HG03520 (cell line): ENCODE data around the gene SLC39A11.

Experiments
- ATAC-seq: cut with Tn5 transposase; IDR thresholded peaks from one replicate; pipeline ENCODE4 v1.9.1; 2021; ENCODE audit warnings: mild to moderate bottlenecking, moderate library complexity; ENCODE audit not compliant: unreplicated experiment

Gene SLC39A11

DNA sequence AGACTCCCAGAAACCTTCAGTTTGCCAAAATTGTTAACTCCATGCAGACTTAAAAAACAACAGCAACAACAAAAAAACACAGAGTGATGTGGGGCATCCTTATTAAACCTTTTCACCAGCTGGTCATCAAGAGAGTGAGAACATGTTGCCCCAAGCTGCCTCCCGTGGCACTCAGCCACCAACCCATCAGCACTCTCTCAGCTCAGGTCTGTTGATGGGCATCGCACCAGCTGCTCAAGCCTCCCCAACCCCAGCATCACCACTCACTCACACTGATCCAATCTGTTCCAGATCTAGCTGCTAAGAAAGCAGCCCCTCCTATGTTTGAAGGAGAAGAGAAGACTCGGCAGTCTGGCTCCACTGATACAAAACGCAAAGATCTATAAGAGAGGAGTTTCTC lies 46.8 kb downstream of the SLC39A11 start:
- no peak for ATAC-seq

DNA sequence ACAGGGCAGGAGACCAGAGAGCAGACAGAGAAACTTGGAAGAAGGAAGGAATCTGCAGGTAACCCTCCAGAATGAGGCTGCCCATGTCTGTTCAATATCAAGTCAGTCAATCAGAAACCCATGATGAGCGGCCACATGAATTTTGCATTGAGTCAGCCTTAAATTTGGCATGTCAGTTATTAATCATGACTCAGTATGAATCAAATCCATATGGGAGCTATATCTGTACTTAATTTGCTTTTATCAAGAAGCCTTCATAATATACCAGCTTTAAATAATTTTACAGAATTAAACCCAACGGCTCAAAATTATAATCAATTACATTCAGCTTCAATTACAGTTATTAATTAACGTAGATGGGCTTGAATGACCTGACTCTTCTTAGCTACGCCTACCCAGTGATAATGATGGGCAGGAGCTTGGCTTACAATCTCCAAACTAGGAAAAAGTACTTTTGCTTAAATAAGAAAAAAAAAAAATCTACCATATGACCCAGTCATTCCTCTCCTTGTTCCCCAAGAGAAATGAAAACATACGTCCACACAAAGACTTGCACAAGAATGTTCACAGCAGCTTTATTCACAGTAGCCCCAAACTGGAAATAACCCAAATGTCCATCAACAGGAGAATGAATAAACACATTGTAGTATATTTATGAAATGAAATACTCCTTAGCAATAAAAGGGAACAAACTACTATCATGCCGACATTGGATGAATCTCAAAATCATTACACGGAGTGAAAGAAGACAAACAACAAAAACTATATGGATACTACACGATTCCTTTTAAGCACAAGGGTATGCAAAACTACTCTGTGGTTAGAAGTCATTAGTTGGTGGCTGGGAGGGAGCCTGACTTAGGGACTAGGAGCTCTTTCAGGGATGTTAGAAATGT lies 48.6 kb downstream of the SLC39A11 start:
- no peak for ATAC-seq

DNA sequence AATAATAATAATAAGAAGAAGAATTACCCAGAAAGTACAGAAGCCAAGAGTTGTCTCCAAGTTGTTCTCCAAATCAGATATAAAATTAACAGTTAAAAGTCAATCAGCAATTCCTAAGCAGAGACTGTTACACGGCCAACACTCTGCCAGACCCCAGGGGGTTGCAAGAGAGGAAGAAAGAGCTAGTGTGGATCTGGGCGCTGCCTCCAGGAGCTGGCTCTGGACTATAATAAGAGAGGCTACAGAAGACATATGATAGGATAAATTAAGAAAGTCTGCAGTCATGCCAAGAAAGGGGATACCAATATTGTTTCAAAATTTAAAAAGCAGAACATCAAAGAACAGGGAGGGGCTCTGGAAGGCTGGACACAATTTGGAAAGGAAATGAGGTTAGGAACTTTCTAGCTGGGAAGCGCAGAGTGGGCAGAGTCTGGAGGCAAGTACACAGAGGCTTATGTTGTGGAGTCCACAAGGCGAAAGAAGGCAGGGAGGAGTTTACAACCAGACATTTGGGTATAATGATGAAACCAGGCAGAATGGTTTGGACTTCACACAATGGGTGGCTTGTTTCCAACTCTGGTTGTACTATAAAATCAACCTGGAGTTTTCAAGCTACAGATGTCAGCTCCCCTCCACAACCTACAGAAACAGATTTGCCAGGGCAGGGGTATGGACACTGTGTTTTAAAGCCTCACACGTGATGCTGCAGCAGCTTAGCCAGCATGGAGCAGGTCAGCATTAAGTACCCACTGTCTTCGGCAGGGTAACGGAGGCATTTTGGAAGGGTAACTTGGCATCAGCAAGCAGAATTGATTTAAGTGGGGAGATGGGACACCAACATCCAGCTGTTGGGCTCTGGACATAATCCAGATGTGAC lies 49.4 kb downstream of the SLC39A11 start:
- ATAC-seq = no peak

DNA sequence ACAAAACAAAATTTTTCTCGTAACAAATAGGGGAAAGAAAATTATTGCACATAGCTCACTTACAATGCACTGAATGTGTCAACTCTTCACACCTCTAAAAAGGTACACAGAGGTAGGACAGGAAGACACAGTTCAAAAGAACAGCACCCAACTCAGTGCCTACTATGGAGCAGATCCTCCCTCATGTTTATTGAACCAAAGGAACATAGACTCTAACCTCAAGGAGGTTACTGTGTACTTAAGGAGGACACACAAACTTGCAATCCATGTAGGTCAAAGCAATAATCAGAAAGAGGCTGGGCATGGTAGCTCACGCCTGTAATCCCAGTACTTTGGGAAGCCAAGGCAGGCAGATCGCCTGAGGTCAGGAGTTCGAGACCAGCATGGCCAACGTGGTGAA lies 50.3 kb downstream of the SLC39A11 start:
- ATAC-seq = no peak

DNA sequence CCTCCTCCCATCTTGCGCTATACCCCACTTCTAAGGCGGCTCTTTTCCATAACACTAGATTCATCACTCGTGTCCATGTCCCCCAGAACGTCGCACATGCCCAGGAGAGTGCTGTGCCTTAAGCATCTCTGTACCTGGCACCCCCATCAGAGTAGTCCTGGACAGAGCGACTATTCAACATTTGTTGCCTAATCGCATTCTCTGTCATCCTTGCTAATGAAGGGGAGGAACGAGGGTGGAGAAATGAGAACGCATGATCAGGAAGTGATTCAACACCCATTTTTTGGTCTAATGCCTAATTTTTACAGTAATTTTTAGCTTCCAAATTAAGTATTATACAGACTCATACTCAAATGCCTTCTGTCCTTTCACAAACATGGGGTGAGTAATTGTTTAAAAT lies 53.2 kb downstream of the SLC39A11 start:
- no peak for ATAC-seq

DNA sequence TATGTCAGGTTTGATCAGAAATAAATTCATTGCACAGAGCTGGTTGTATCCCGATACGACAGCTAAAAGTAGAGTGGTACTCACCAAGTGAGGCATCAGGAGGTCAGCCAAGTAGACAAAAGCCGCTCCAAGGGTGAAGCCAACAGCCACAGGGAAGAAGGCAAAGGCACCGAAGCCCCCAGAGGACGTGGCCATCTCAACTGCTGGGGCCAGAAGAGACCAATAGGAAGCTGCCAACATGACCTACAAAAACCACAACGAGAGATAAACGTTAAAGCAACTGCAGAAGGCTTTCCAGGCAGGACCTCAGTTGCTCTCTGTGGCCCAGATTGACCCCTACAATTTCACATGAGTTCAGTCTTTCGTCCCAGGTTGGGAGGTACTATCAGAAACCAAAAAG lies 61.0 kb downstream of the SLC39A11 start:
- no peak for ATAC-seq

DNA sequence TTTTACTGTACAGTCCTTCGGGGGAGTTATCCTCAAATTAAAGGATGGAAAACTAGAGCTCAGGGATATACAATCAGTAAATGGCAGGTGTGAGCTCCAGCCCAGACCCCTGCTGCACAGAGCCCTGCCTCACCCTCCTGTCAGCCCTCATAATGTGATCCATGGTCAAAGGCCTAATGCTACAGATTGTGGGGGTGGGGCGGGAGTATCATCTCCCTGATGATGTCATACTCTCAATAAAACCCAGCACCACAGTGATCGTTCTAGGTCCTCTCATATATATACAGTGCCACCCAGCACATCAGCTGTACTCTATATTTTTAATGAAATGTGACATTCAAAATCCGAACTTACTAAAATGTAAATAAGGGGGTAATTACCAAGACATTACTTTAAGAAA lies 61.5 kb downstream of the SLC39A11 start:
- no peak for ATAC-seq

DNA sequence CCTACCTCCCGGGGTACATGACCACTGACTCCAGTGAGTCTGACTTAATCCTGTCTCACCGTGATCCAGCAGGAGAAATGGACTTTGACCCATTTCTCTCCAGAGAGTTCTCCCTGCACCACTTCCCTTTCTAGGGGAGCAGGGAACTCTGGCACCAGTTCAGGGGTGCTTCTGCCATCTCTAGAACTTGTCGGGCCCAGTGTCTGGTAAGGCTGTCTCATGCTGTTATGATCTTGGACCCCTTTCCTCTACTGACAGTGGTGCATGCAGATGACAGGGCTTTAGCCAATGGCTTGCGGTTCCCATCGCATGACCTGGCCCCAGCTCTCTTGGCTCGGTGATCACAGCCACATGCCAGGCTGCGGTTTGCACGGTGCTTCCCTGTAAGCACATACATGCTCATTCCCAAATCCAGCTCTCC lies 62.0 kb downstream of the SLC39A11 start:
- no peak for ATAC-seq

DNA sequence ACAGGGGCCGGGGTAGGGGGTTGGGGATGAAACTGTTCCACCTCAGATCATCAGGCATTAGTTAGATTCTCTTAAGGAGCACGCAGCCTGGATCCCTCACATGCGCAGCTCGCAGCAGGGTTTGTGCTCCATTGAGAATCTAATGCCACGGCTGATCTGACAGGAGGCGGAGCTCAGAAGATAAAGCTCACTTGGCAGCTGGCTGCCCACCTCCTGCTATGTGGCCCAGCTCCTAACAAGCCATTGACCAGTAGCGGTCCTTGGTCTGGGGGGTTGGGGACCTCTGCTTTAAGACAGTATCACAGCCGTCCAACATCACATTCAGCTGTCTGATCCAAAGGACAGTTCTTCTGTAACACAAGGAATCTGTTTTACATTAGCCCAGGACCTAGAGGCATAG lies 62.5 kb downstream of the SLC39A11 start:
- no peak for ATAC-seq

DNA sequence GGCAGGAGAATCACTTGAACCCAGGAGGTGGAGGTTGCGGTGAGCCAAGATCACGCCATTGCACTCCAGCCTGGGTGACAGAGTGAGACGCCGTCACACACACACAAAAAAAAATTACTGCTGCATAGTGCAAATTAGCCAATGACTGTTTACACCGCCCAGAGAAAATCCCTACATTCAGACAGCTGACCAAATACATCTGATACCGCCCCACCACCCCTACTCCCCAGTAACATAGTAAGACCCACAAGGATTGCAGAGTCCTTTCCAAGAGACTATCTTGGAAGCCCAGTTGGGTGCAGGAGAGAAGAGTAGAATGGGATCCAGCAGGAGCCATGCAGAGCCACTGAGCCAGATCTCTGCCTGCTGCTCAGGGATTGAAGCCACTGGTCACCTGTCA lies 63.5 kb downstream of the SLC39A11 start:
- no peak for ATAC-seq

DNA sequence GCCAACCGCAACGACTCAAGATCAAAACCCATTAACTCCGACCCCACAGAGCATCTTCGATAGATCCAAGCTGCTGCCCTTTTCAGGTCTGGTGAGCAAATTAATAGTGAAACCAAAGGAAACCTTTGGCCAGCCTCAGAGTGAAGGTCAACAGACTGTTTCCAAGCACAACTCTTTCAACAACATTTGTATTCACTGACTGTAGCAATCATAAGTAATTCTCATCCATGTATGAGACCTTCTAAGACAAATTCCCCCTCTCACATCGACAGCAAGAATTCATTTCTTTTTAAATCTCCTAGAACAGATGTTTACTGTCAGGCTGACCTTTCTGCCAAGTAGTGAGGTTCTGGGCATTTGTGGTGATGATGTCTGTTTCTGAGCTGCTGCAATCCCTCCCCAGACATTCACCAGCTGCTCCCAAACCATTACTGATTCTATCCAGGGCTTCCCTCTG lies 64.2 kb downstream of the SLC39A11 start:
- ATAC-seq = no peak

DNA sequence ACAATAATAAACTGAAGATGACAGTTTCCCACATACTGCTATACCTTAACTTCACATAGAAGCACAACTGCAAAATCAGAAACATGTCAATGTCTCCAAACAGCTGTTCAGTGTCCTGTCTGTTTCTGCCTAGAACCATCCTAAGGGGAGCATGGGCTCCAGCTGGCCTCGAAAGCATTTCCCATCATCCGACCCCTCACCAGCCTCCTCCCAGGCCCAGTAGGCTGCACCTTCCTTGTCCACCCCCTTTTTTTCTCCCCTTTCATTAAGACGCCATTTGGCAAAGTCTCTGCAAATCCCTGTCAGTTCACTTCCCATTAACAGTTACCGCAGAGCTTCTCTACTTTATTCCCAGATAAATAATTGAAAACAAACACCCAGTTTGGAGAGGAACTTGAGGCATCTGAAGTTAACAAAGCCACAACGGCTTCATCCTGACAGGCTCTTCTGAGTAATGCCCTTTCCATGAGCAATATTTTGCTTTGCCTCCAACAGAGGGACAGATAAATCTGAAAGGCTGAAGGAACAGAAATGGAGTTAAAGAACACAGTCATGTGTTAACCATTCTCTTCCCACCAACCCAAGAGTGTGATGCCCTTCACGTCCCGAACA lies 65.3 kb downstream of the SLC39A11 start:
- no peak for ATAC-seq

DNA sequence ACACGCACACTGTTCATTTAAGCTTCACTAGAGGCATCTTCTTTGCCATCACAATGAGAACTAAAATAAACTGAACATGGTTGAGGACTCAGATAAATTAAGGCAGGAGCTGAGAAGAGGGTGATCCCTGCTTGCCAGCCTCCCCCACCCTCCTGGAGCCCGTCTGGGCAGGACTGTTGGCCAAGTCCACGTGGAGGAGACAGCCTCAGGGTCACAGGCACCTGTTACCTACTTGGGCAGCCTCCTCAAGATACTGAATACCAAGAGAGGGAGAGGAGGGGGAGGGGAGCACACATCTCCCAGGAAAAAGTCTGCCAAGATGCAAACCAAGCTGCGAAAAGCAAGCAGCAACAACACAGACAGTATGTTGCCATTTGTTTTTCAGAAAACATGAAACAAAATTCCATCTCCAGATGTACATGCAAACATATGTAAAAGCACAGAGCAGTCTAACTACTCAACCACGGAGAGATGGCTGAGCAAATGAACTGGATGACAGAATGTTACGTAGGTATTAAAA lies 67.4 kb downstream of the SLC39A11 start:
- ATAC-seq = no peak

DNA sequence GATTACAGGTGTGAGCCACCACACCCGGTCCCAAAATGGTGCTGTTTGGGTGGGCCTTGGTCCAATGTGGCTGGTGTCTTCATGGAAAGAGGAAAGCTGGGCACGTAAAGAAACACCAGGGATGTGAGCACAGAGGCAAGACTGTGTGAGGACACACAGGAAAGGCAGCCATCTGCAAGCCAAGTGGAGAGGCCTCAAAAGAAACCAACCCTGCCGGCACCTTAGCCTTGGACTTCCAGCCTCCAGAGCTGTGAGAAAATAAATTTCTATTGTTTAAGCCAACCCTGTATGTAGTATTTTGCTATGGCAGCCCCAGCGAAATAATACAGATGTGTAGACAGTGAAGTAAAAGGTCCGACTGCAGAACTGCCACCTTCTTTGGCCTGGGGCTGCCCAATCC lies 68.7 kb downstream of the SLC39A11 start:
- no peak for ATAC-seq

DNA sequence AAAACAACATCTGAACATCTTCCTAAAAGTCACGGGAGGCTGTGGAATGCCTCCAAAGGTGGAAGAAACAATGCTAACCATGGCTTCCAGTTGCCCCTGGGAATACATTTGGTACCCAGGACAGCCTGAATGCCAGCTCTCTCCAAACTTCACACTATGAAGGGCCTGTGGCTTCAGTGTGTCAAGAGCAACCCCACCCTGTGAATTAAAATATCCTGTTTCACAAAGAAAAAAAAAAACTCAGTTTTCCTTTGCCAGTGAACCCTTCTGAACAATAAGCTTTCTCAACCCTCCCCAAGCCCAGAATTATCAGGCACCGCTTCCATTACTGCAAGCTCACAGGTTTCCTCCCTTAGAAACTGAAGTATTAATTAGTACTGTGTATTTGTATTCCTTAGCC lies 69.8 kb downstream of the SLC39A11 start:
- ATAC-seq = no peak

DNA sequence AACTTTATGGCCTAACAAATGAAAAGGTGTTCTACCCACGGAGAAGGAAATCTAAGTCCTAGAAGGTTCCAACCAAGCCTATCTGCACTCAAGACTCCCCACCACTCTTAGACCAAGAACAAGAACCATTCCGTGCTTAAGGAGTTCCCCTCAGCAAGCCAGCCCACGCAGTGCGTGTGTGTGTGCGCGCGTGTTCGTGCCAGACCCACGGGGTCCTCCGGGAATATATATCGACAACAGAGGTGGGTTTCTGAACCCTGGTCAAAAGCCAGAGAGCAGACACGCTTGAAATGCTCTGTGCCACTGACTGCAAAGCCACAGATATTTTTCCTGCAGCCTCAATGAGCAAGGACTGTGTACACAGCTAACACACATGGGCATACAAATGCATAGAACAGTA lies 70.7 kb downstream of the SLC39A11 start:
- no peak for ATAC-seq

DNA sequence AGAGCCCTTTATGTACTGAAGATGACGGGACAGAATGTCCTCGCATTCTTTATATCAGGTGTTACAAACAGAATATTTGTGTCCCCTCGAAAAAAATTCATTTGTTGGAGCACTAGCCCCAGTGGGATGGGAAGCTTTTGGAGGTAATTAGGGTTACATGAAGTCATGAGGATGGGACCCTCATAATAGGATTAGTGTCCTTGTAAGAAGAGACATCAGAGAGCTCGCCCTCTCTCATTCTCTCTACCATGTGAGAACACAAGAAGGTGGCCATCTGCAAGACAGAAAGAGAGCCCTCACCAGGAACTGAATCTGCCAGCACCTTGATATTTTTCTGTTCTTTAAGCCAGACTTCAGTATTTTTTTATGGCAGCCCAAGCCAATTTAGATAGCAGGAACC lies 72.4 kb downstream of the SLC39A11 start:
- ATAC-seq = no peak

DNA sequence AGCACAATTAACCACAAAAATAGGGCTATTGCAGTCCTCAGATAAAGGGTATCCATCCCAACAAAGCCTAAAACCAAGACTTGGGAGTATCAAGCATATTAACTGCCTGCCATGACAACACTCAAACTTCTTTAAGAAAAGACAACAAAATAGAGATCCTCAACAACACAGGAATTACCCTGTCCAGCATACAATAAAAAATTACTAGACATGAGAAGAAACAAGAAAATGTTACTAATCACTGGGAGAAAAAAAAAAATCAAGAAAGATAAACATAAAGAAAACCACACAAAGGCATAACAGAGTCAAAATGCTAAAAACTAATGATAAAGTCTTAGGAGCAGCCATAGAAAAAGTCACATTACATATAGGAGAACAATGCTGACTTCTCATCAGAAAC lies 73.9 kb downstream of the SLC39A11 start:
- ATAC-seq = no peak

DNA sequence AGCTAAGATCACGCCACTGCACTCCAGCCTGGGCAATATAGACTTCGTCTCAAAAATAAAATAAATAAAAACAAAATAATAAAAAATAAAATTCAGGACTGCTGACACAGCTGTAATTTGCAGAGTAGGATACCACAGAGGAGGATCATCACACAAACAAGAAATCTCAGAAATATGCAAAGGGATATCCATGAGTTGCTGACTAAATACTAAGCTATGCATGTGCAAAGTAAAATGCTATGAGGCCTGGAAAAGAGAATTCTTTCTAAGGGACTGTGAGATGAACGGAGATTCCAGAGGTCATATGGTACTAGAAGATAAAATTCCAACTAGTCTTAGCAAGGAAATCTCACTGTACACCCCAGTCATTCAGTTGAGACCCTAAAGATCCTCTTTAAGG lies 74.8 kb downstream of the SLC39A11 start:
- ATAC-seq = no peak

DNA sequence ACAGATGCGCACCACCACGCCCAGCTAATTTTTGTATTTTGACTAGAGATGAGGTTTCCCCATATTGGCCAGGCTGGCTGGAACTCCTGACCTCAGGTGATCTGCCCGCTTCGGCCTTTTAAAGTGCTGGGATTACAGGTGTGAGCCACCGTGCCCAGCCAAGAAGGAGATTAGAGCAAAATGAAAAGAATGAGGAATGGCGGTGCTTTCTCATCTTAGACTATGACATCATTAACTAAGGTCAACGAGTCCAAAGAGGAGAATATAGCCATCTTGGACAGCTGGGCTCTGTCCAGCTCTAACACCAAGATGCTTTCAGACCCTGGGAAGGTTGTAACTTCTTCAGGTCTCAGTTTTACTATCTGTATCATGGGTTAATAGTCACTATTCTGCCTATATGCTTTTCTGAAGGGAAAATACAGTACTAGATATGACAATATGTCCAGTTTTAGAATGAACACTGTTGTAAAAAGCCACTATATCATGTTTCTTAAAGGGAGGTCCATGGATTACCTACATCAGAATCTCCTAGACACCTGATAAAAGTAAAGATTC lies 76.7 kb downstream of the SLC39A11 start:
- ATAC-seq = no peak
